ENCODE results near the gene BTF3.

DNA sequence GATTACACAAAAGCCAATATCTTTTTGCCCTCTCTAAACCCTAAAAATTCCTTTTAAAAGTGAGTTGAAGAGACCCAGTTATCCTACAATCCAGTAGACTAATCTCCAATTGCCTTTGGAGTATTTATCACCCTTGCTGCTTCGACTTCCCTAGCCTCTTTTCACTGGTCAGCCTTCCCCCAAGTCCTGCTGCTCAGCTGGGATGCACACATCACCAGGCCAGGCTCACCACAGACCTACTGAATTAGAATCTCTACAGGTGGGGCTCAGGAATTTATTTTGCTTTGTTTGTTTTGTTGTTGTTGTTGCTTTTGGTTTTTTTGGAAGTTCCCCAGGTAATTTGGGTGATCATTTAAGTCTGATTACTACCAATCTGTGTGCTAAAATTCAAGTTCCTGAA is 38.1 kb upstream of the BTF3 start:
- no peak for TF ChIP-seq POLR2AphosphoS5 (IDR thresholded peaks at IDR 0.05; ENCODE audit: low read depth, low read length)
- TF ChIP-seq POLR2A (IDR thresholded peaks at IDR 0.05; ENCODE audit: low read depth, low read length): no peak
- TF ChIP-seq TAF1 (IDR thresholded peaks at IDR 0.05; ENCODE audit: borderline replicate concordance, low read depth, low read length): no peak
